Keratinocyte (primary cell): ENCODE results near the gene ZFP36. TPM values are rescaled to one million over a fixed set of nuclear protein-coding genes. Genes with fewer than 3 reads are reported as not detected.

Experiments used
- DNase-seq: peaks from one replicate; pipeline ENCODE4 v3.0.0-alpha.2; 2011; ENCODE audit warnings: low read depth, missing footprints, low spot score
- FAIRE-seq: peaks from 2 replicates; lab custom pipeline; 2011; peaks lifted over from hg19 to GRCh38; lab: Jason Lieb, UNC
- H2AFZ ChIP-seq: 2 replicates; pipeline ENCODE4 v1.6.0; 2012; ENCODE audit warnings: low read length, control low read depth, inconsistent platforms; ENCODE audit not compliant: control insufficient read depth
- H3K27ac ChIP-seq: 2 replicates; pipeline ENCODE4 v1.5.1; 2011; ENCODE audit warnings: low read length; ENCODE audit not compliant: control insufficient read depth, insufficient read depth
- H3K27me3 ChIP-seq: 3 replicates; pipeline ENCODE4 v1.6.0; 2011; ENCODE audit warnings: low read length; ENCODE audit not compliant: control insufficient read depth, insufficient read depth; ENCODE audit errors: extremely low read depth
- H3K36me3 ChIP-seq, 2 experiments: 2 replicates in 1 of 2; 3 replicates in 1 of 2; pipeline ENCODE4 v1.5.1; 2011; ENCODE audit warnings: low read length in 2 of 2, mild to moderate bottlenecking in 1 of 2; ENCODE audit not compliant: control insufficient read depth in 2 of 2, insufficient read depth in 2 of 2; ENCODE audit errors: extremely low read depth in 1 of 2
- H3K4me1 ChIP-seq: 3 replicates; pipeline ENCODE4 v1.5.1; 2011; ENCODE audit warnings: low read length; ENCODE audit not compliant: control insufficient read depth, insufficient read depth; ENCODE audit errors: extremely low read depth
- H3K4me2 ChIP-seq: 3 replicates; pipeline ENCODE4 v1.6.0; 2011; ENCODE audit warnings: low read depth, low read length; ENCODE audit not compliant: control insufficient read depth, insufficient read depth; ENCODE audit errors: extremely low read depth
- H3K4me3 ChIP-seq, 3 experiments: fragments of 200-600 bp in 1 of 3; sonication (generic) in 1 of 3; 2 replicates in 2 of 3; 3 replicates in 1 of 3; pipeline ENCODE4 v1.5.1; 2011 to 2016; ENCODE audit warnings: low read length in 3 of 3, mild to moderate bottlenecking in 3 of 3, control low read depth in 2 of 3, inconsistent platforms in 1 of 3, low read depth in 1 of 3, mixed read lengths in 1 of 3, mixed run types in 1 of 3, moderate library complexity in 1 of 3; ENCODE audit not compliant: control insufficient read depth in 2 of 3, insufficient read depth in 2 of 3; ENCODE audit errors: extremely low read depth in 1 of 3
- H3K79me2 ChIP-seq: 2 replicates; pipeline ENCODE4 v1.6.0; 2012; ENCODE audit warnings: low read length; ENCODE audit not compliant: control insufficient read depth, insufficient read depth
- H3K9ac ChIP-seq: 3 replicates; pipeline ENCODE4 v1.6.0; 2011; ENCODE audit warnings: low read length; ENCODE audit not compliant: control insufficient read depth, insufficient read depth; ENCODE audit errors: extremely low read depth
- H3K9me1 ChIP-seq: 3 replicates; pipeline ENCODE4 v1.6.0; 2011; ENCODE audit warnings: low read length; ENCODE audit not compliant: control insufficient read depth, insufficient read depth; ENCODE audit errors: extremely low read depth
- H3K9me3 ChIP-seq: 2 replicates; pipeline ENCODE4 v1.5.1; 2012; ENCODE audit warnings: low read depth, low read length; ENCODE audit not compliant: control insufficient read depth
- H4K20me1 ChIP-seq: 3 replicates; pipeline ENCODE4 v1.6.0; 2011; ENCODE audit warnings: low read length; ENCODE audit not compliant: control insufficient read depth, insufficient read depth; ENCODE audit errors: extremely low read depth
- CTCF ChIP-seq, 3 experiments: IDR thresholded peaks in 1 of 3; conservative IDR thresholded peaks in 1 of 3; optimal IDR thresholded peaks in 1 of 3; 2 replicates in 2 of 3; 3 replicates in 1 of 3; pipeline versions ENCODE3 to v1.5.1; 2011; ENCODE audit warnings: low read length in 3 of 3, mild to moderate bottlenecking in 3 of 3, moderate library complexity in 2 of 3, control low read depth in 1 of 3, inconsistent platforms in 1 of 3; ENCODE audit not compliant: insufficient read depth in 2 of 3; ENCODE audit errors: extremely low read depth in 1 of 3
- EZH2 ChIP-seq: IDR thresholded peaks from one replicate; pipeline ENCODE4 v1.6.1; 2012; ENCODE audit warnings: inconsistent platforms, mild to moderate bottlenecking, low read length, moderate library complexity
- dilution Hi-C: fragments of 300-500 bp; cut with MboI; formaldehyde crosslinking; loops from one replicate; pipeline ENCODE4 v1.7.0; 2020; ENCODE audit warnings: low sequenced_read_pairs; ENCODE audit not compliant: extremely low pct_ligation_motif_present
- polyA plus RNA-seq, 5 experiments: library from polyadenylated mRNA; depleted of rRNA in 3 of 5; stranded (reverse) in 3 of 5; stranded (forward) in 1 of 5; unstranded in 1 of 5; fragments of >200 nt; gene quantifications; 1 replicate in 1 of 5; 2 replicates in 3 of 5; 3 replicates in 1 of 5; pipeline versions ENCODE4 v1.2.1 to v1.2.3, GENCODE V29; 2011 to 2012; ENCODE audit warnings: missing spikeins in 2 of 5, low read depth in 1 of 5, low replicate concordance in 1 of 5

ZFP36 gene
- polyA plus RNA-seq, 1 donor (not counting 4 experiments of a cell fraction or from before 2014, with no cell fraction given) = 12.8 TPM

GRCh38 chr19:39432677-39433025 is 26.0 kb downstream of the ZFP36 start:
- Histone ChIP-seq H3K9me1 (peaks cover 9% of the 10 kb centered on the region), H3K27me3 (no peaks in the 10 kb centered on the region), H3K9me3 (no peaks in the 10 kb centered on the region), H3K79me2 (peaks cover 28% of the 10 kb centered on the region), H2AFZ (no peak overlapping the region), H3K4me2 (no peak overlapping the region), H4K20me1 (peaks cover 15% of the 10 kb centered on the region), H3K9ac (no peak overlapping the region), H3K4me3 (no peak overlapping the region), H3K36me3 (peaks cover 15 to 29% of the 10 kb centered on the region in 2 experiments), H3K27ac (no peak overlapping the region), H3K4me1 (peaks cover 21% of the 10 kb centered on the region)
- FAIRE-seq (no peak), DNase-seq (no peak)
- dilution Hi-C loops = no loop called here
- TF ChIP-seq CTCF (optimal IDR thresholded peaks at IDR 0.05 in 1 of 3, IDR thresholded peaks at IDR 0.05 in 1 of 3, conservative IDR thresholded peaks at IDR 0.05 in 1 of 3; ENCODE audit: extremely low read depth in 1 of 3, insufficient read depth in 2 of 3, low read length in 3 of 3) (no peak), EZH2 (no peak)

GRCh38 chr19:39433480-39434079 is 26.9 kb downstream of the ZFP36 start:
- peak overlapping the region; percentile 99 for H3K9ac ChIP-seq
- H3K4me2 ChIP-seq = peak overlapping the region; percentile 99
- peaks cover 15% of the 10 kb centered on the region for H4K20me1 ChIP-seq
- no peaks in the 10 kb centered on the region for H3K9me3 ChIP-seq
- peak overlapping the region; percentile 91 for H3K27ac ChIP-seq
- H3K4me1 ChIP-seq = peaks cover 23% of the 10 kb centered on the region
- H2AFZ ChIP-seq = no peak overlapping the region
- TF ChIP-seq CTCF (optimal IDR thresholded peaks at IDR 0.05 in 1 of 3, IDR thresholded peaks at IDR 0.05 in 1 of 3, conservative IDR thresholded peaks at IDR 0.05 in 1 of 3; ENCODE audit: extremely low read depth in 1 of 3, insufficient read depth in 2 of 3, low read length in 3 of 3) = no peak
- TF ChIP-seq EZH2 = no peak
- H3K9me1 ChIP-seq = peaks cover 9% of the 10 kb centered on the region
- H3K79me2 ChIP-seq = peaks cover 28% of the 10 kb centered on the region
- H3K36me3 ChIP-seq = peaks cover 15 to 29% of the 10 kb centered on the region in 2 experiments
- no peak for DNase-seq
- no peaks in the 10 kb centered on the region for H3K27me3 ChIP-seq
- dilution Hi-C loops = no loop called here
- FAIRE-seq = no peak
- H3K4me3 ChIP-seq = peak overlapping the region in 1 of 3 experiments; percentile 99
